ENCODE results near the gene NFIA. TPM values are rescaled to one million over a fixed set of nuclear protein-coding genes. Genes with fewer than 3 reads are reported as not detected.

NFIA gene
- total and polyA plus RNA-seq, 12 donors = 11.2 to 117 (median 92.5) TPM

DNA sequence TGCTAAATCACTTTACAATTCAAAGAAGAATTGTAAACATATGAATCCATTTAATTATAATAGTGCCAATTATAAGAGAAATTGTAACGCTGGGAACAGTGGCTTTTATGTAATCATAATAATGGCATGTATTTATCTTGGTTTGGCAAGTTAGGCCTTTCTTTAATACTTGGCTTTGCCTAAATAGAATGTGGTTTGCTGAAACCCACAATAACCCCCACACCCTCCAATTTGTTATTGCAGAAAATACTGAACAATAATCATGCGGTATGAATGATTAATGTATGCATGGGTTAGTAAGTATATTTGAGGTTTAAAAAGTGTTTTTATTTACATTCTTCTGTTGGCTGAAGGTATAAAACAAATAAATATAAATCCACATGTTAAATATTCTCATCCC is 138.2 kb downstream of the NFIA start:
- H3K4me3 ChIP-seq = no peak overlapping the region
- 82 to 89% methylated on average over 2 of the region's 2 CpGs for WGBS, 2 donors
- no peaks in the 10 kb centered on the region for H3K27me3 ChIP-seq
- DNase-seq (no peak), ATAC-seq (no peak)
- H3K36me3 ChIP-seq = no peaks in the 10 kb centered on the region
- no peaks in the 10 kb centered on the region for H3K9me3 ChIP-seq
- peaks cover 0 to 54% (median 27%) of the 10 kb centered on the region in 9 donors for H3K4me1 ChIP-seq
- H3K27ac ChIP-seq = no peak overlapping the region
- intact Hi-C loops (cut with DNase I) = loop anchor here in 1 of 10 donors (10.0 kb wide), 1 partner anchor 166 kb away; no protein-coding TSS in a partner anchor
- no peak for TF ChIP-seq CTCF (IDR thresholded peaks at IDR 0.05)

DNA sequence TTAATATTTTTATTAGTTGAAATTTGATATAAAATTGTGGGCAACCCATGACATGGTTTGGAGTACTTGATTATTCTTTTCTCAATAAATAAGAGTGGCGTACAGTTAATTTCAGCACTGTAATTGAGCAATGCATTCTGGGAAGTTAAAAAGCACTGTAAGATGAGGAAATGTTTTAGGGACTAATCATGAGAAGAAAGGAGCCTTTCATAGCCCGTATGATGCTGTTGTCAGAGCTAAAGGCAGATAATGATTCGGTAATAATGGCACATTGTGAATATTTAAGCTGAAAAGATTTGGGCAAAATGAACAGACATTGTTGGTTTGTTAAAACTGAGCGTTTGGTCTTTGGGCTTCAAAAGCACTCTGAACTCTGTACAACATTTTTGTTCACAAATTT is 139.3 kb downstream of the NFIA start:
- ATAC-seq = peak in 5 of 8 donors; percentile 34 to 52 (median 47)
- no peak for DNase-seq
- intact Hi-C loops (cut with DNase I) = loop anchor here in 1 of 10 donors (10.0 kb wide), 1 partner anchor 167 kb away; no protein-coding TSS in a partner anchor
- no peak for TF ChIP-seq CTCF (IDR thresholded peaks at IDR 0.05)
- no peaks in the 10 kb centered on the region for H3K27me3 ChIP-seq
- peaks cover 0 to 53% (median 23%) of the 10 kb centered on the region in 9 donors for H3K4me1 ChIP-seq
- no peaks in the 10 kb centered on the region for H3K9me3 ChIP-seq
- H3K4me3 ChIP-seq = no peak overlapping the region
- no peaks in the 10 kb centered on the region for H3K36me3 ChIP-seq
- H3K27ac ChIP-seq = peak overlapping the region in 3 of 10 donors; percentile 6 to 41 (median 28)
- 66 to 69% methylated on average over 4 of the region's 4 CpGs for WGBS, 2 donors

DNA sequence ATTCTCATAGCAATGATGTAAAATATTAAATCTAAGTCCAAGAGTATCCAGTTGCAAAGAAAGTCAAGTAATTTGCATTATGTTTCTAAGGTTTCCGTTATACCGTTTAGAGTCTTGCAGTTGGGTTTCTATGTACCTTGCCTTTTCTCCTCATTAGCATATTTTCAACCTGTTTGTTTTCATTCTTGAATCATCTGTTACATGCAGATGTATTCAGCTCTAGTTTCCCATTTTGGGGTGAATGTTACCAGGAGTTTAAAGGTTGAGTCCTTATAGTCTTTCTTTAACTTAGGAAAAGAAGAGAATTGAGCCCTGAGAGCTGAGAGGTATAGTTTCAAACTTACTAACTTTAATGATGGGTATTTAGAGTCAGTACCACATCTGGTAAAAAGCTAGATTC is 139.9 kb downstream of the NFIA start:
- Histone ChIP-seq H3K27ac (peak overlapping the region in 3 of 10 donors; percentile 6 to 41 (median 28)), H3K4me1 (peaks cover 0 to 59% (median 29%) of the 10 kb centered on the region in 9 donors), H3K9me3 (no peaks in the 10 kb centered on the region), H3K36me3 (no peaks in the 10 kb centered on the region), H3K4me3 (no peak overlapping the region), H3K27me3 (no peaks in the 10 kb centered on the region)
- intact Hi-C loops (cut with DNase I) = loop anchor here in 1 of 10 donors (10.0 kb wide), 1 partner anchor 167 kb away; no protein-coding TSS in a partner anchor
- no peak for TF ChIP-seq CTCF (IDR thresholded peaks at IDR 0.05)
- DNase-seq (no peak), ATAC-seq (no peak)
- 85 to 94% methylated on average over 2 of the region's 2 CpGs for WGBS, 2 donors

DNA sequence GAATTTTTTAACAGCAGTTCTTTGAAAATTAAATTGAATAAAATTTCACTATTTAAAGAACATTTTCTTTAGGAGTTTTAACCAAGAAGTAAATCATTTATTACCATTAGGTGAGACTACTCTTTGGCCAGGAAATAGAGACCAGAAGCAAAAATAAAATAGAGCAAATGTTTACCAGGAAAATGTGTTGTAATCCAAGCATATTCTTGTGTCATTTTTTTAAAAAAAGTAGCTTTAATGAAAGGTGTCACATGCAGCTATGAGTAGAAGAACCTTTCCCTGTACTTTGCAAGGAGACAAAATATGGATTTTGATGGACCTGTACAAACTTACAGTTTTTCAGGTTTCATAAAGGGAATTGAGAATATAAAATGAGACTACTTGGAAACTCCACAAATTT is 140.8 kb downstream of the NFIA start:
- DNase-seq = no peak
- intact Hi-C loops (cut with DNase I) = loop anchor here in 1 of 10 donors (10.0 kb wide), 1 partner anchor 168 kb away; no protein-coding TSS in a partner anchor
- H3K27me3 ChIP-seq = no peaks in the 10 kb centered on the region
- TF ChIP-seq CTCF (IDR thresholded peaks at IDR 0.05) = no peak
- H3K36me3 ChIP-seq = no peaks in the 10 kb centered on the region
- no peak overlapping the region for H3K4me3 ChIP-seq
- H3K9me3 ChIP-seq = no peaks in the 10 kb centered on the region
- H3K4me1 ChIP-seq = peaks cover 0 to 53% (median 31%) of the 10 kb centered on the region in 9 donors
- ATAC-seq = no peak
- H3K27ac ChIP-seq = no peak overlapping the region
